GM12892 (cell line): Measurements from ENCODE around the gene COPG2.
"Not testable (repeated sequence)": the region's sequence is repeated elsewhere in the genome, so short reads cannot be mapped to it uniquely, and the experiment has no call there.

ENCODE experiments used
- DNase-seq: peaks from one replicate; pipeline ENCODE4 v3.0.0; 2011; ENCODE audit not compliant: insufficient read length
- FAIRE-seq: peaks from 2 replicates; lab custom pipeline; 2011; peaks lifted over from hg19 to GRCh38; lab: Jason Lieb, UNC
- POLR2A ChIP-seq: IDR thresholded peaks from 2 replicates; pipeline ENCODE4 v1.6.1; 2011; ENCODE audit warnings: low read depth, low read length, control low read depth
- POLR2AphosphoS5 ChIP-seq: IDR thresholded peaks from 2 replicates; pipeline ENCODE4 v1.6.1; 2011; ENCODE audit warnings: low read depth, low read length, control low read depth
- TAF1 ChIP-seq: IDR thresholded peaks from 2 replicates; pipeline ENCODE4 v1.6.1; 2011; ENCODE audit warnings: low read depth, mild to moderate bottlenecking, control low read depth, low read length, borderline replicate concordance

COPG2 gene

GRCh38 chr7:130641497-130641896, 27.1 kb downstream of the COPG2 start:
- FAIRE-seq (no peak), DNase-seq (no peak)
- TF ChIP-seq POLR2AphosphoS5, result no peak
- TF ChIP-seq TAF1, result no peak
- no peak for TF ChIP-seq POLR2A

DNA sequence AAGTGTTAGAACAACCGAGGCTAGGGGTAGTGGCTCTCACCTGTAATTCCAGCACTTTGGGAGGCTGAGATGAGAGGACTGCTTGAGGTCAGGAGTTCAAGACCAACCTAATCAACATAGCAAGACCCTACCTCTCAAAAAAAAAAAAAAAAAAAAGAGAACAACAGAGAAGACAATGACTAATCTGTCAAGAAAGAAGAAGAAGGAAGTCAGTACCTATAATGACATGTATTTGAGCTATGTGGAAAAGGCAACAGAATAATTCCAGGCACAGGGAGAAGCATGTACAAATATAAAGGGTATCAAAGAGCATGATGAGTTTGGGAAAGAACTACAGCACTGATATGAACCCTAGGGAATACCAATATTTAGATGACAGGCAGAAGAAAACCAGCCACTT, 27.5 kb downstream of the COPG2 start:
- DNase-seq, result no peak
- no peak for TF ChIP-seq POLR2AphosphoS5
- TF ChIP-seq POLR2A, result no peak
- no peak for TF ChIP-seq TAF1
- peak; percentile 50 for FAIRE-seq

DNA sequence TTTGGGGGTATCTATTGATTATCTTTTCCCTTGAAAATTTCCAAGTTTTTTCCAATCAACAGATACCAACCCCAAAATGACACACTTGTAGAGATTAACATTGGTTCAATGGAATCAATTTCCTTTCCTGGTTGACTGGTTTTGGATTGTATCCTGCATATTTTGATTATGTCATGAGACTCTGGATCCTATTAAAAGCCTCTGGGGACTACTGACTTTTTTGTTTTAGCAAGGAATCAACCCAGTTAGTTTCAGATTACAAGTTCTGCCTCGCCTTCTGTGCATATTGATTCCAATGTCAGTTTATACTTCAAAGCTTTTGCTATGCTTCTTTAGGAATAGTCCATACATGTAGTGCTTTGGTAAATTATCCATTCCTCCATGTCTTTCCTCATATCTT, 29.2 kb downstream of the COPG2 start:
- no peak for DNase-seq
- no peak for FAIRE-seq
- TF ChIP-seq POLR2AphosphoS5, result no peak
- TF ChIP-seq POLR2A, result no peak
- no peak for TF ChIP-seq TAF1

DNA sequence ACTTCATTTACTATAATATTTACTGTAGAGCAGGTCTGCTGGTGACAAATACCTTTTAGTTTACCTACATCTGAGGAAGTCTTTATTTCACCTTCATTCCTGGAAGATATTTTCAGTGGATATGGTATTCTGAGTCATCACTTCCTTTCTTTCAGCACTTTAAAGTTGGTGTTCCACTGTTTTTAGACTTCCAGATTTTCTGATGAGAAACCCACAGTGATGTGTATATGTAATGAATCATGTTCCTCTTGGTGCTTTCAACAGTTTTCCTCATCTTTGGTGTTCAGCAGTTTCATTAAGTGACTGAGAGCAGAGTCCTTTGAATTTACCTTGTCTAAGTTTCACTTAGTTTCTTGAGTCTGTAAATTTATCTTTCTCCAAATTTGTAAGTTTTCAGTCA, 36.4 kb downstream of the COPG2 start:
- no peak for FAIRE-seq
- DNase-seq, result no peak
- TF ChIP-seq TAF1 (no peak), POLR2AphosphoS5 (no peak), POLR2A (no peak)

- no peak for DNase-seq
- TF ChIP-seq POLR2A (no peak), TAF1 (no peak), POLR2AphosphoS5 (no peak)
- no peak for FAIRE-seq
Observed at GRCh38 chr7:130628901-130629300, 39.6 kb downstream of the COPG2 start.

DNA sequence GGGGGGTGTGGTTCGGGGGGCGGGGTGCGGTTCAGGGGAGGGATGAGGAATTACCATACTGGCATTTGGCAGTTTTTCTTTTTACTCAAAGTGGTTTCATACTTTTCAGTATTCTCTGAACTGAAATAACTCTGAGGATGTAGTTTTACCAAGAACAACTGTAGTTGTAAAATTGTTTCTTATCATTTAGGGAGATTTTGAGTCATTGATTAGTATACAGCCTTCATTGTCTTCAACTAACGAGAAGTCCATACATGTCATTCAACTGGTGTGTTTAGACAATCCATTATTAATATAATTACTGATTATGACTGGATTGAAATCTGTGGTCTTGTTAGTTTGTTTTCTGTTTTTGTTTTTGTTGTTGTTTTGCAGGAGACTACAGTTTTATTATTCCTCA, 40.8 kb downstream of the COPG2 start:
- DNase-seq (no peak), FAIRE-seq (no peak)
- no peak for TF ChIP-seq TAF1

DNA sequence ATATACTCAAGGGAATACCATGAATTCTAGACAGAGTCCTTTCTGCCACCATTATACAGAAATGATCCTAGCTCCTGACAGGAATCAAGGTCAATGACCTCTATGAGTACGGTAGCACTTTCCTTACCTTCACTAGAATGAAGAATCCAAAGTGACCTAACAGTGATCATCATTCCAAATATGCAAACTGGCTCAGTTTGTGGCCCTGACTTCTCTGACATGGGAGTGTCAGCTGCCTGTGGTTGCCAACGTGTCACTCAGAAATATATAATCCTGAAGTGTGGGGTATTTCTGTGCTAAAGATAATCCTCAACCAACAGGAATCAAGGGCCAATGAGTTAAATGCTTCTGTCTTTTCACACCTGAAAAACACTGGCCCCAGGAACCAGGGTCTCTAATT, 45.7 kb downstream of the COPG2 start:
- FAIRE-seq, result no peak
- TF ChIP-seq TAF1 (no peak), POLR2A (no peak), POLR2AphosphoS5 (no peak)
- DNase-seq, result no peak

DNA sequence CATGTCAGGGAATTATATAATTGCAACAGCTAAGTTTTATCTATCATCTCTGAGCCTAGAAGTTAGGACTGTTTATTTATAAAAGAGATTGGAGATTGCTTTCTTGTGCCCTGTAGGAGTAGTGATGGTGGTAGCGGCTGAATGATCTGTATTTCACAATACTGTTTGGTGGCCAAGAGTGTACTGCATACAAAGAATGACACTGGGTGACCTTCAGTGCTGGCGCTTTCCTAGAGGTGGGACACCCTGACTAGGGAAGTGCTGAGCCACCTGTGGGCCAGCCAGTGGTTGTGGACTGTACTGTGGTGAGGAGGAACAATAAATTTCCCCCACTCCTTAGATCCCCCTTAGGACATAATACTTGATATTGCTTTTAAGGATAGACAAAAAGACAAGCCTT, 53.0 kb downstream of the COPG2 start:
- no peak for DNase-seq
- no peak for FAIRE-seq
- TF ChIP-seq POLR2A (no peak), POLR2AphosphoS5 (no peak), TAF1 (no peak)

- no peak for FAIRE-seq
- TF ChIP-seq POLR2AphosphoS5 (no peak), POLR2A (no peak), TAF1 (no peak)
Observed at GRCh38 chr7:130614449-130614848, 54.1 kb downstream of the COPG2 start.

DNA sequence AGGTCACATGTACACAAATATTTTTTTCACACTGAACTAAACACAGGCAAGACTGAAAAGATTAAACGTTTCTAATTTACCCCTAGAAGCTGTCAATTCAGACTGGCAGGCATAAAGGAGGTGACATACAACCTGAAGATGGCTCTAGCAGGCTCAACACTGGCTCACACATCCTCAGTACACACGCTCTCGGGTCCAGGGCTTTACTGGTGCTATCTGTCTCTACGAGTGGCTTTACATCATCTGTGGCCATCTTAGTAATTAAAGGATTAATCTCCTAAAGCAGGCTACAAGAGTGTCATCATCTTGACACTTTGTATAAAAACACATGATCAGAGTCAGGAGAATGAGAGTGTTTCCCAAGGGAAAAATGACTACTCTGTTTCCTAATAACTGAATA, 57.3 kb downstream of the COPG2 start:
- TF ChIP-seq POLR2A (no peak), TAF1 (no peak), POLR2AphosphoS5 (no peak)
- FAIRE-seq (no peak), DNase-seq (no peak)

More at GRCh38 chr7:130614449-130614848, 54.1 kb downstream of the COPG2 start:
- DNase-seq, result no peak

DNA sequence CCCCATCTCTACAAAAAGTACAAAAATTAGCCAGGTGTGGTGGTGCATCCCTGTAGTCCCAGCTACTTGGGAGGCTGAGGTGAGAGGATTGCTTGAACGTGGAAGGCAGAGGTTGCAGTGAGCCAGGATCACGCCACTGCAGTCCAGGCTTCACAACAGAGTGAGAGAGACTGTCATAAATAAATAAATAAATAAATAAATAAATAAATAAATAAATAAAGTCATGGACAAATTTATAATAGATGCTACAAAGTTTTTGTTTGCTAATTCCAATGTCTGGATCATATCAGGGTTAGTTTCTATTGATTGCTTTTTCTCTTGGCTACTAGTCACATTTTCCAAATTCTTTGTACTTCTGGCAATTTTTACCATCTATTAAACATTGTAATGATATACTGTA, 61.5 kb downstream of the COPG2 start:
- not testable (repeated sequence) for DNase-seq, FAIRE-seq

GRCh38 chr7:130606161-130606560, 62.4 kb downstream of the COPG2 start:
- no peak for TF ChIP-seq TAF1
- no peak for TF ChIP-seq POLR2A
- TF ChIP-seq POLR2AphosphoS5, result no peak
- no peak for DNase-seq

DNA sequence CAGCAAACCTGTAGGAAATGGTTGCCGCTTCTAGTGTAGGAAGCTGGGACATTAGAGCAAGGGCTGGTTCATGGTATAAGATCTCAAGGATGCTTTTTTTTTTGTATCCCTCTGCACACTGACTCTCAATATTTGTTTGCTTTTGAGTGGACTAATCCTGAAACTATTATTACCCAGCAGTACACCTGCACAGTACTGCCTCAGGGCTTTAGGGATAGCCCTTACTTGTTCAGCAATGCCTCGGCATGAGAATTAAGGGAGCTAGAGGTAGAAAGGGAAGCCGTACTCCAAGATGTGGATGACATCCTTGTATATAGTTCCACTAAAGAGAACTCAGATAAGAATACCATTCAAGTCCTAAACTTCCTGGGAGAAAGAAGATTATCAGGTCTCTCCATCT, 70.5 kb downstream of the COPG2 start:
- TF ChIP-seq POLR2AphosphoS5 (no peak), TAF1 (no peak), POLR2A (no peak)
- DNase-seq (no peak), FAIRE-seq (no peak)

More at GRCh38 chr7:130606161-130606560, 62.4 kb downstream of the COPG2 start:
- no peak for FAIRE-seq

GRCh38 chr7:130595986-130596385, 72.6 kb downstream of the COPG2 start:
- TF ChIP-seq TAF1 (no peak), POLR2A (no peak), POLR2AphosphoS5 (no peak)
- DNase-seq (no peak), FAIRE-seq (no peak)
